Activated CD4-positive, CD25-positive, alpha-beta regulatory T cell (primary cell): Measurements from ENCODE around the gene RIMBP2.

Experiments
- DNase-seq, 4 experiments: peaks; one replicate each; lab custom pipeline; 2025; lab: John Stamatoyannopoulos, UW

The RIMBP2 gene

DNA sequence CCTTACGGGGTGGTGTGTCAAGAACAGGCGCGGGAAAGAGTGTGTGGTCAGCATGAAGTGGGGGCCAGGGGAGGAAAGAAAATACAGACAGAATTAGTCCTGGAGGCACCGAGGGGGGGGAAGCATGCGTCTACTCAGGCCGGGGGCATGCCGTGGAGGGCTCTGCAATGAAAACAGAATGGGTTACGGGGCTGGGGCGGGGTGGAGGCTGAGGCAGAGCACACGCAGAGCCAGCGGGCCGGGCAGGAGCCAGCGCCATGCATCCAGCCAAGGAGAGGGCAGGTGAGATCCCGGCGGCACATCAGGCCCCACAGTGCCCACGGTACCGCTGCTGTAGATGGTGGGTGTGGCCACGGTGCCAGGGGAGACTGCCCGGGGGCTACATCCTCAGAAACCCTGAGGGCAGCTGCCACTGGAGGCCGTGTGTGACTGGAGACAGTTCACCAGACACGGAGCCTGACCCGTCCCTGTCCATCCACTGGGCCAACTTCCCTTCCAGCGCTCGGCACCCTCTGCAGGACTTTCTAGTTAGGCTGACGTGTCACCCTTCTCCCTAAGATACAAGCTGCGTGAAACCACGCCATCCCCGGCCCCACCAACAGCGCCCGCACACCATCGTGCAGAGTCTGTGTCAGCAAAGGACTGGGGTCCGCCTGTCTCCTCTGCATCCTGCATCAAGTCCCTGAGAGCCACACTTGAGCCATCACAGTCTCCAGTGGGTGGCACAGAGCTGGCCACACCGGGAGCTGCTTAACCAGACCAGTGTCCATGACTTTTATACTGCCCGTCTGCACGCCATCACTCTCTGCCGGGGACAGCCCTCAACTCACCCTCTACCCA, 291.0 kb downstream of the RIMBP2 start:
- no peak for DNase-seq

DNA sequence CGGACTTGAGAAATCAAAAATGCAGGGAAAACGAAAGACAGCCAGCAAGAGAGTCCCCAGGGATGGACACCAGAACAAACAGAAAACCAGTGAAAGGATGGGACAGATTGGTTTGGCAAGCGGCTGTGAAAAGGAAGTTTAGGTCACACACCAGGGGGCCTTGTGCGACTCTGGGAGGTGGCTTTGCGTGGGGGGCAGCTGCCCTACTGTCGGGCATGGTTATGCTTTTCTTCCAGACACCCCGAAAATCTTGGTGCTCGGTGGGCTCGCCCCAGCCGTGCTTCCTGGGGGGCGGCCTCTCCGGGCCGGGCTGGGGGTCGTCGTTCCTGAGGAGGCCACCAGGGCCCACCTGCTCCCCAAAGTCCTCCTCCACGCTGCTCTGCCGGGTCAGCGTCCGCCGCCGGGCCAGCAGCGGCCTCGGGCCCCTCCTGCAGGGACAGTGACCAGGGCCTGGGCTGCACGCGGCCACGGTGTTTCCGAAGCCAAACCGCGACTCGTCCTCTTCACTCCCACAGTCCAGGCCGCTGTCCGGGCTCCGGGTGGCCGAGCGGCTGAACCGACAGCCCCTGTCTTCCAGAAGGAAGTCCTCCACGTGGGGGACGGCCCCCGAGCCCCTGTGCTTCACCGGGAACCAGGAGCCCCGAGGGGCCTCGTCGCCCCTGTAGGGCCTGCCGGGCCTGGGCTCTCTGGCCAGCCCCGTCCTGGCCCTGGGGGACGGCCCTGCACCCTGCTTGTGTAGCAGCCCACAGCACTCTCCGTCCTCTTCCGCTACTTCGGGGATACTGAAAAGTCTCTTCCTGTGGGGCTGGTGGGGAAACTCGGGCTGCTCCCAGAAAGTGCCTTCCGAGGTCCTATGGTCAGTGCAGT, 291.9 kb downstream of the RIMBP2 start:
- DNase-seq = no peak

DNA sequence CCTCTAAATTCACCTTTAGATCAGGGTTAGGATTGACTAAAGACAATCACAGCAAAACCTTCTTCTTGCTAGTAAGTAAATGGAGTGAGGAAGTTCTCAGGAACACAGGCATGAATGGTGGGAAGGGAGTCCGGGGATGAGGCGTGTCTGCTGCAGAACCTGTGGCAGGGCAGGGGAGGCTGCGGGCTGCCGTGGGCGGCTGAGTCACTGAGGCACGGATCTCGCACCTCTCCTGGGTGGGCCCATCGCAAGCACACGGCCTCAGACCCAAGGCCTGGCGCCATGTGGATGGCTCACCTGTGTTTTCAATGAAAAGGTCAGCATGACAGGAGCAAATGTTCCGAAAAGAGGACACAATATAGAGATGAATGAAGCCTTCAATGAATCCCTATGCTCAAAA, 293.0 kb downstream of the RIMBP2 start:
- no peak for DNase-seq

DNA sequence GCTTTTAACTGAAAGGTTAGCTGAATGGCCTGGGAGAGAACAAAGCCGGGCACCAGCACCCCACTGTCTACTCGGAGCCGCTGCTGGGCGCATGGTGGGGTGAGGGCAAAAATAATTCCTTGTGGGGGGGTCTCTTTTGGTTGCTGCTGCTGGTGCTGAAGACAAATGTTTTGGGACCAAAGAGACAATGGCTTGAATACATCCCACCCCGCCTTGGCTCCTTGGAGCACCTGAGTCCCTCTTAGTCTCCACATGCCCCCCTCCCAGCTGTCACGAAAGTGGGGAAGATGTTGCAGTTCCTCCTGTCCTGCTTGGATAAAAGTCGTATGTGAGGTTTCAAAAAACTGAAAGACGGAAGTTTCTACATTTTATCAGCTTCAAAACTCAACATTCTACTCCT, 293.4 kb downstream of the RIMBP2 start:
- DNase-seq = no peak

DNA sequence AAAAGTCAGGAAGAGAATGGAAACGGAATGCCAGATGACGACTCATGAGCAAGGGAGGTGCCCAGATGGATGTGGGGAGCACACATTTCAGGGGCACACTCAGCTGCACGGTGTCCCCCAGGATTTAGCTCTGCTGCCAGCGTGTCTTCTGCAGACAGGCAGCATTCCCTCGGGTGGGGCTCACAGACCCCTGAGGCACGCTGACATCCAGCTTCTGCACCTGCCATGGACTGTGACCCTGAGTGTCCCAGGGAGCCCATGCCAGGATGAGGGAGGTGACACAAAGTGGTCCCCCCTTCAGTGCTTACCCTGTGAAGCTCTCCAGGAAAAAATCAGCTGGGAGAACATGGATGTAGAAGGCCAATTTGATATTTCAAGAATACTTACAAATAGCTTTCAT, 294.2 kb downstream of the RIMBP2 start:
- DNase-seq = no peak

DNA sequence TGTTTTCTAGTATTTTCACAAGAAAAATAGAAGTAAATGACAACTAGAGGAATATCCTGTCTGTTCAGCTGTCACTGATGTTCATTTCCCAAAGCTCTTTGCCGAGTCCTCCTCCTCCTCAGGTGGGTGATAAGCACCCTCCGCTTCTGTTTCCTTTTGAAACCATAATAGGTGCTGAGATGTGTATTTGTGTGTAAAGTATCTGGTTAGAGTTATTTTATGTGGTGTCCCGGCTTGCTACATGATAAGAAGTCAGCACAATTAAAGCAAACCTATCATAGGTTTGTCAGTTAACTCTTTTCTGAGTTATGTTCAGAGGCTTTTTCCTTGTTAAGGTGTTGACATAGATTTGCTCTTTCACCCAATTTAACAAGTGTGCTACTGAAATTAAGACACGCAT, 296.0 kb downstream of the RIMBP2 start:
- DNase-seq = no peak

DNA sequence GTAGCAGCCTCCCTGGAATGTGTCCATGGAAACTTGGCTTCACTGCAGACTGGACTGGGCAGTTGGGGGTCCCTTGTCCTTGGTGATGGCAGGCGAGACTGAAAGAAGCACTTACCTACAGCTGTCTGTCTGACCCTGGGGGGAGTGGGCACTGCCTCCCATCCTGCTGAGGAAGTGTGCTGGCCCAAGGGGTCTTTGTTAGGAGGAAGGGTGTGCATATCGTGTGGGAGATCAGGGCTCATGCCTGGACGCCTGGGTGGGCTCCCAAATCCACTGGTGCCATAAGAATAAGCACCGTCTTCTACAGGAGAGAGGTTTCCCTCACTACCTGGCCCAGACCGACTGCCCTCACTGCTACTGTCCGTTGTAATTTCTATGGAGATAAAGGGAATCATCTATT, 297.0 kb downstream of the RIMBP2 start:
- DNase-seq = no peak

DNA sequence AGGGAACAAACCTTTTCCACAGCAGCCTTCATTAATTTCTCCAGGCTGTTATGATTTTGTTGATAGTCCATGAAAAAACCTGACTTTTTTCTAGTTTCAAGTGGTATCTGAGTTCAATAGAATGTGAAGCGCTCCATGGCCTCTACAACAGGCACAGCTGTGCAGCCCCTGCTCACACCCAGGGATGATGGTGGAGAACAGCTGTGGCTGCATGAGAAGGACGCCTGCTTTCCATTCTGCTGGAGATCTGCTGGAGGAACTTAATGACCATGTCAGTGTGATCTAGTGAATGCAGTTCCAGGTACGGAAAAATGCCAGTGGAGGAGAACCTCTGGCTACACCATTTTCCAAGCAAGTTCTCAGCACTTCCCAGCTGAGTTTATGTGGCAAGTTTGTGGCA, 297.8 kb downstream of the RIMBP2 start:
- DNase-seq = no peak

DNA sequence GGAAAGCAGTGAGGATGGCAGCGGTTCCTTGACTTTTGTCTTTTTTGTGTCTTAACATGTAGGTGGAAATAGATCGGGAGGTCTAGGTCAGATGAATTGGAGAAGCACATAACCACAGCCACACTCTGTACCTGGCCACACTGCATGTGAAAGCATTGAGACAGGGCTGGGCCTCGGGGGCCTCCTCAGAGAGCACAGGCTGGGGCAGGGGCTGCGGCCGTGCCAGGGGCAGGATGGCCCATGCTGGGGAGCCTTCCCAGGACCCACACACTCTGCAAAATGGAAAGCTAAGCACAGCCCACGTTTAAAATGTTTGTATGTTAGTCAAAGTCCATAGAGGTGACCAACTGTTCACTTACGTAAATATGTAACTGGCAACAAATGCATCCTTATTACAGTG, 301.7 kb downstream of the RIMBP2 start:
- no peak for DNase-seq

DNA sequence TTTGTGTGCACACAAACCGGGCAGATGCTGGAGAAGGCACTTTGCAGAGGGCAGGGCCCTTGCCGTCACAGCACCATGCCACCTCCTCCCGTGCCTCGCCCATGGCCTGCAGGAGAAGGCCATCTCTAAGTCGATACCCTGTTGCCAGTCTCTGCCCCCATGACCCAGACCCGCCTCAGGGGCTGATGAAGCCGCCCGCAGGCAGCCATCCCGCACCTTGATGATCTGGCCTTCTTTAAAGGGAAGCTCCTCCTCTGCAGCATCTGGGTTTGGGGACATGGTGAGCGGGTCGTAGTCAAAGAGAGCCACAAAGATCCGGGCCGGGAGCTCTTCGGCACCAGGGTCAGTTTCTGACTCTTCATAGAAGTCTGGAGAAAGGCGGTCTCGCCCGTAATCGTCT, 302.2 kb downstream of the RIMBP2 start:
- no peak for DNase-seq

DNA sequence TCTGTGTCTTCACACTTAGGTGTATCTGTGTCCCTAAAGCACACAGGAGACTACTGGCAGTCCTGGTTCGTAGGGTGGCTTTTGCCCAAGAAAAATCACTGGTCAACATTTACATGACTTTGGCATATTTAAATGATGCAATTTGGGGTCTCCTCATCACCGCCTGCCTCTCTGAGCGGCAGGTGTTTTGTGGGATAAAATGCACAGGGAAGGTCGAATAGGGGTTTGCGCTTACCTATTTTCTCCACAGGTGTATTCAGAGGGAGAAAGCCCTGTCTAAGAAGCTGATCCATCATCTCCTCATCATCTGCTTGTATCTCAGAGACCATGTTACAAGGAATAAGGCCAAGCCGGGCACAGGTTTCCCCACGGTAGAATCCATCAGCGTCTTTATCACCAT, 303.7 kb downstream of the RIMBP2 start:
- no peak for DNase-seq

DNA sequence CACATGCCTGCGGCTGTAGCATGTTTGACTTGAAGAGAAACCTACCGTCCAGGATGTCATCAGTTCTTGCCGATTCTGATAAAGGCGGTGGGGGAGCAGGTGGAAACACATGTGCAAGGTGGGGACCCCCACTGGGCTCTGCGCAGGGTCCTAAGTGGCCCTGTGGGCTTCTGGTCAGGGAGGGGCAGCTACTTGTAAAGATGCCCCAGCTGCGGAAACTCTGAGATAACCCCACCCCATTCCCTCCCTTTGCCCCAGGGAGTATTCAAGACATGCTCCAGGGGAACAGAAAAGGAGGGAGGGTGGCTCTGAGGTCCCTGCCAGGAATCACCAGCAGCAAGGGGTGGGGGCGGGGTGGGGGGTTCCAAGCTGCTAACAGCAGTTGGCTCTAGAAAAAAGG, 310.8 kb downstream of the RIMBP2 start:
- DNase-seq = no peak

DNA sequence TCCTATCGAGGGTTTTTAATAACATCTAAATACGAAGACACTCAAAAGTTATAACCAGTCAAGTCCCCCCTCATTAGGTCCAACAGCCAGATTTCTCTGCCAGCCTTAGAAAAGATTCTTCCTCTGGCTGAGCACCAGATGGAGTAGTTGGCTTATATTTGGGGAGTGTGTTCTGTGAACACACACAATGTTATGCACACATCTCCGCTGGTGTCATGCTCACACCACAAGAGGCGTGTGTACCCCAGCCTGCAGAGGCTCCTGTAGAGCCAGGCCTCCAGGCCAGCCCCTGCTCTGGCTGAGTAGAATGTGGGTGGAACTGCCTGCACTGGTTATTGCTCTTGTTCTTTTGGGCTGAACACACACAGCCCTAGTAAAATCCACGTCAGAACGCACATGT, 314.4 kb downstream of the RIMBP2 start:
- no peak for DNase-seq

DNA sequence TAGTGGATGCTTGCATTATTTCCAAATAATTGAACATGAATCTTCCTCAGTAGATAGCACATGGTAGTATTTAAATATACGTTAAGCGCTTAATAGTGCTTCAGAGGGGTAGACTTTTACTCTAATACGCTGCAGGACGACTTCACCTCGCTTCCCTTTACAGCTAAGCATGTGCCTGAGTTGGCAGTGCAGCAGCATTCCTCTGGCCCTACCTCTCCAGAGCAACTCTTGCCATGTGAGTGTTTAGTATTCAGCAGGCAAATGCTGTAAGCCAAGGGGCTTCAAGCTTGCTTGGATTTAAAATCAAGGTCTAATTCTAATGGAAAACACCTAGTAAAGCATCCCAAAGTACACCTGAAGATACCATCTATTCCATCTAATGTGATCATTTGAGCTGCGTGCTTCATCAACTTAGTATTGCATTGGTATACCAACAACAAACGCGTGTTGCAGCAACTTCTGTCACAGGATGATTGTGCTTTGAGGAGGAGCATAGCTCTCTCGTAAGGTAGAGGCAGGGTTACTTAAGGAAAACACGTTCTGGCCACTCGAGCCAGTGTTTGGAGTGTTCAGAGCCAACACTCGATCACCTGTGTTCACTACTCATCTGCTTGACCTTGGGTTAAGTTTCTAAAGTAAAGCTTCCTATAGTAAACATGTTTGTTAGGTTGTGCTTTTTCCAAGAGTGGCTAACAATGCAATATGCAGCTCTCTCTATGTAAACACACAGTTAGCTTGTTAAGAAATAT, 317.8 kb downstream of the RIMBP2 start:
- no peak for DNase-seq

DNA sequence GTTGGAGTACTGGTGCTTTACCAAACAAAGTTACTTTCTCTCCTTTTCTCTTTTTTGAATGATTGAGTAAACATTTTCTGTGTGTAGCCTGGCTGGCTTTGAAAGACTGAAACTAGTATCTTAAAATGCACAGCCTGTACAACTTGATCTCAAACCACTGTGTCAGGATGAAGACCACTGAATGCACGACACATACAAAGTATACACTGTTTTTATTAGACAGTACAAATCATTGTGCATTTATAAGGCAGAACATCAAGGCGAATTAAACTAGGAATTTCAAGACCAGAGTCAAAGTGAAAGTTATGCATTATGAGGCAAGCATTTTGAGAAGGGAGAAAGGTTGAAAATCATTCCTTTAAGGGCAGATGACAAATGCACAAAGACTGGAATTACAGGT, 319.4 kb downstream of the RIMBP2 start:
- DNase-seq = no peak

DNA sequence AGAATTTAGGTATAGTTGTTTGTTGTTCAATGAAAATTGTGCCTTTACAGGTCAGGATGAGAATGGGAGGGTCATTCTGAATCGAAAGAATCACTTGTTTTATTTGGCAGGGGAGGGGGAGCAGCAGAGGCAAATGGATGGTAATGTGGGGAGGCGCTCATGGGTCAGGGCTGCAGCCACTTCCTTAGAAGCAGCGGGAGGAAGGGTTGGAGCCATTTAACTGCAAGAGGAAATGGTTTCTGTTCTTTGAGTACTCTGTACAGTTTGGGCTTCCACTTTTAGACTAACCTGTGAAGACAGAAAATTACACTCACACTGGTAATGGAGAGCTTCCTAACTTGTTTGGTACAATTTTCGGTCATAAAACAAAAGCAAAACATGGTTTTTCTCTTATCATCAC, 321.2 kb downstream of the RIMBP2 start:
- DNase-seq = no peak

DNA sequence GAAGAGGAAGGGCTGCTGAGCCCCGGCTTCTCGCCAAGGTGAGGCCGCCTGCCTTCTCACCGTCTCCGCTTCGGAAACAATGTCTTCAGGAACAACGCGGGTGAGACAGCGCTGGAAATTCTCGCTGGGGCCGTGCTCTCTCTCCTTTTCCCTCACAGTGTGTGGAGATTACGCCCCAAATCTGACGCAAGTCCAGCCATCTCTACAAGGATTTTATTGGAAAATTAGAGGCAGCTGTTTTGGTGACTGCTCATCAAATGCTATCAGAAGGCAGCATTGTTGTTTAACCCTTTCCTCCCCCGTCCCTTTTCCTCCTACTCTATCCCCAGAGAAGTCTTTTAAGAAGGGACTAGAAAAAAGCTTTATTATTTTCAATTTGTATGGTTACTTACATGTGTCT, 324.9 kb downstream of the RIMBP2 start:
- DNase-seq = no peak

DNA sequence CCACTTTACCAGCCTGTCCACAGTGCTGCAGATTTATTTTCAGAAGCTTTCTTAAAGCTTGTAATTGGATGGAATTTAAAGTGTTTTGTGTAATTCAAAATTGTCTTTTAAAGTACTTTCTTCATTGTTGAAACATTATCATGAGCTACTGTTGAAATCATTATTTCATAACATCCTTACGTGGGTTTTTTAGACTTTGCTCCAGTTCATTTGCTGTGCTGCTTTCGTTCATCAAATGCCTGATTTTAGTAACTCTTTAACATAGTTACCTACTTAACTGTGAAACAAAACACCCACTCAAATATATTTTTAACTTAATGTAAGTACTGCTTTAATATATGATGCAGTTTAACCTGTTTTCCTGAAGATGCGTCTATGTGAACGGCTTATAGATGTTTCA, 330.9 kb downstream of the RIMBP2 start:
- DNase-seq = no peak

DNA sequence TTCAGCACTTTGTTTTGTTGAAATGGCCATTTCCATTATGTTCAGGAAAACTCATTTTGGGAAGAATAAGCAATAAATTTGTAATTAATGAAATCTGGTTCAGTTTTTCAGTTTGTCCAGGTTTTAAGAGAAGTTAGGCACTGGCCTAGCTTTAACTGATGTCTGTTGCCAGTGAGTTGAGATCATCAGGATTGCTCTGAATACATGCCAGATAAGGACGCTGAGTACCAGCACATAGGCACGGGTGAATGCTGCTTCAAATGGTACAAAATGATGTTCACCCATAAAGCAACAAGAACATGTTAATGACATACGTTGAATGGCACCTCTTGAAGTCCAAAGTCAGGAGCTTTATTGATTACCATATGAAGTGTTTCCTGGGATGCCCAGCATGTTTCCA, 331.9 kb downstream of the RIMBP2 start:
- DNase-seq = no peak

DNA sequence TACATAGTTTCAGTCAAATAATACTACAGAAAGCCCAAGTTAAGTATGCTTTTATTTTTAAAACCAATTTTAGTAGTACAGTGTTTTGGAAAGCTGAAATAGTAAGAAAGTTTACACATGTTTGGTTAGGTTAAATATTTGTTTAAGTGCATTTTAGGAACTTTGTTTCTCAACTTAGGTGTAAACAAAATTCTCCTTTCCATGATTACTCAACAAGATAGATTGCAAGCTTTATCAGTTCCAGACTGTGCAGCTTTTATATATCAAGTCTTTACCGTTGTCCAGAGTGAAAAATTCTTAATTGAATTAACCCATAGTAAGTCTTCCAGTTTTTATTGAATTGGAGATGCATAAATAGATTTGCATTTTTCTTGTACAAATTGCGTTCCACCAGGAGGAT, 333.3 kb downstream of the RIMBP2 start:
- DNase-seq = no peak

DNA sequence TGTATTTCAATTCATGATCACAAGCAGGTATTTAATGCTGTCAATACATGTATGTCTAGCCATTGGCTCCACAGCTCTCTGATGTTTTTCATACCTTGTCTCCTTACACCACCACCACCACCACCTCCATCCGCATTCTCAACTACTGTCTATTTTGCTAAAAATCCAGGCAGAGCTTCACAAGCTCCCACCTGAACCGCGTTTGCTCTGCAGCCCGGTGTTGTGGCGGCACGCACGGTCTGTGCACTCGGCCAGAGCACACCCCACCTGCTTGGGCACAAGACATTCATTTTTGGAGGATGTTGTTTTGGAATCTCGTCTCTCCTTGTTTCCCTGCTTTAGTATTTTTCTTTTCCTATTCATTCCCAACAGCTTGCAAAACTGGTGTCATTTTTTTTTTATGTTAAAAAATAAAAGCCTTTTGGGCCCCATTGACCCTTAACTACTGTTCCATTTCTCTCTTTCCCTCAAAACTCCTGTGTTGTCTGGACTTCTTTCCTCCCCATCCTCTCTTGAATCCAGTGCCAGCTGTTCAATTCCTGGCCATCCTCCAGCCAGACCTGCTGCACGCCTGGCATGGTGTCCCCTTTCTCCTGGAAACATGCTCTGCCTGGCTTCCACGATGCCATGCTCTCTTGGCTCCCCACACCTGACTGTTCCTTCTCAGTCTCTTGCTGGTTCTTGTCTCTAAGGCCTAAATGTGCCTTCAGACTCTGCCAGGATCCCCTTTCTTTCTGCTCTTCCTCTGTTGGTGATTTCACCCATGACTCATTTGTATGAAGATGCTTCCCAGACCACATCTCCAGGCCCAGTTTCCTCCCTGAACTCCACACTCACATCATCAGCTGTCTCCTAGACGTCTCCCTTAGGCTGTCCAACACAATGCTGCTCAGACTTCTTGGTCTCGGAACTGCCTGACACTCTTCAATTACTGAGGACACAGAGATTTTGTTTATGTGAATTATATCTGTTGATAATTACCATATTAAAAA, 340.5 kb downstream of the RIMBP2 start:
- no peak for DNase-seq
